ENCODE measurements around the gene CNOT6L.

CNOT6L gene

DNA sequence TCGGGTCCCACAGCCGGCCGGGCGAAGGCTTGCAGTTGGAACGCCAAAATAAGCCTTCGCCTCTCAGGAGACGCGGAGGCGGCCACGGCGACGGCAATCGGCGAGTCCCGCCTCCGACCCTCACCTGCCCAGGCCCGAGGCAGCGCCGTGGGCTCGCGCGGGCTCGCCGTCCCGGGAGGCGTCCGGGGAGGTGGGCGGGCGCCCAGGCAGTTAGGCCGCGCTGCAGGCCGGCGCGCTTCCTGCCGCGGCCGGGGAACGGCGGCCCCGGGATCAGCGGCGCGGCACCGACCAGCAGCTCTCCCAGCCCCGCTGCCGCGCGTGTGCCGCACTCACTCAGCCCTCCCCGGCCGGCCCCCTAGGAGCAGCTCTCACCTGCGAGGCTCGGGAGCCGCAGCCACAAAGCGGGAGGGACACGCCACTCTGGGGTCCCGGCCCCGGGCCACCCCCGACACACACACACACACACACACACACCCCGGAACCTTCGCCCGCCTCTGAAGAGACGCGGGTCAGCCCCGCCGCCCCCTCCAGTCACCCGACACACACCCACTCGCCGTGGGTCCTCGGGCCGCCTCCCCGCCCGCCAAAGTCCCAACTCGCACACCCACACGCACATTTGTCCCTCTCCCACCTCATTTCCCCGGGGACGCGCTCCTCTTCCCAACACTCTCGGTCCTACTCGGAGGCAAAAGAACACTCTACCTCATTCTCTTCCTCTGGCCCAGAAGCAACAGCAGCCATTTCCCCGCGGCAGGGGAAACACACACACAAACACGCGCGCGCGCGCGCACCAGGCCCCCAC, at the start of gene CNOT6L:
TSS of gene CNOT6L (minus strand) at position 767 of the 802 bp plus-strand sequence. CDS start at position 707, 60 bp downstream.
- peak; percentile 72 for DNase-seq

DNA sequence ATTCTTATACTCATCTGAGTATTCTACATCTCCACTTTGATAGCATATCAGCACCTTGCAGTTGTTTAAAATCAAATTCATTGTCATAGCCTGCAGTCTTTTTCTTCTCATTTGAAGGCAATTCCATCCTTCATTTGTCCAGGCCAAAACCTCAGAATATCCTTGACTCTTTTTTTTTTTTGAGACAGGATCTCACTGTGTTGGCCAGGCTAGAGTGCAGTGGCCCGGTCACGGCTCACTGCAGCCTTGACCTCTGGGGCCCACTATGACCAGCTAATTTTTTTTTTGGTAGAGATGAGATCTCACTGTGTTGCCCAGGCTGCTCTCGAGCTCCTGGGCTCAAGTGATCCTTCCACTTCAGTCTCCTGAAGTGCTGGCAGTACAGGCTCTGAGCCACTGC, 46.1 kb upstream of the CNOT6L start:
- DNase-seq = no peak

DNA sequence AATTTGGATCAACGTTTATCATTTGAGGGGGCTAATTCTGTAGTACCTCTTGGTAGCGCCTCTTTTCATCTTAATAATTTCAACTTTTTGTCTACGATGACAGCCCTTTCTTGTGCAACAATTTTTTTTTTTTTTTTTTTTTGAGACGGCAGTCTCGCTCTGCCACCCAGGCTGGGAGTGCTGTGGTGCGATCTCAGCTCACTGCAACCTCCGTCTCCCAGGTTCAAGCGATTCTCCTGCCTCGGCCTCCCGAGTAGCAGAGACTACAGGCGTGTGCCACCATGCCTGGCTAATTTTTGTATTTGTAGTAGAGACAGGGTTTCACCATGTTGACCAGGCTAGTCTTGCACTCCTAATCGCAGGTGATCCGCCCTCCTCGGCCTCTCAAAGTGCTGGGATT, 44.2 kb upstream of the CNOT6L start:
- DNase-seq = peak; percentile 18

DNA sequence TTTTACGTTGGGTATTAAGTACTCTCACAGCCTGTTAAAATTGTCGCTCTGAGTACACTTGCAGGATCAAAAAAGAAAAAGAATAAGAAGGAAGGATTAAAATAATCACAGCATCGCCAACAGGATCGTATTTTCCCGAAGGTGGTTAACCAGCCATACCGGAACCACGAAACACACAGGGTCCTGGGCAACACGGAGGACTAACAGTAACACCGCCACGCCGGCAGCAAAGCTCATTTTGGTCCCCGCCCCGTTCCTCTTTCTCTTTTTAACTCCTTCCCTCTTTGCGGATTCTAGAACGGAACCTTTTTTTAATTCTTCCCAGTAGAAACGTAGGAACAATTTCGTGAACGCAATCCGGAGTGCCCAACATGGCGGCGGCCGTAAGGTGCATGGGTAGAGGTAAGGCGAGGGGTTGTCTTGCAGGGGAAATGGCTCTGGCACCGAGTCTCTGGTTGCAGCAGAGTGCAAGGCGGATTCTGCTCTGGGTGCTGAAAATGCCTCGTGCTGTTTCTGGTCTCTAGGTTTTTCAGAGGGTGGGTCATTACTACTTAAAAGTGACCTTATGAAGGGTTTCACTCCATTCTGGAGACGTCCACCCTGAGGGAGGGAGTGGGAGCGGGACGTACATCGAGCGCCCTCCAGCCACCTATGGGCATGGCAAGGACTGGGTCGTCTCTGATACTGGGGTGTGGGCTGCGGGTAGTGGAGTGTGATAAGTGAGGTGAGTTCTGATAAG, 43.5 kb upstream of the CNOT6L start, which contains the start of gene MRPL1:
TSS of gene MRPL1 (plus strand) at position 353 of the 739 bp plus-strand sequence. CDS start at position 372, 19 bp downstream.
- DNase-seq = peak; percentile 94

DNA sequence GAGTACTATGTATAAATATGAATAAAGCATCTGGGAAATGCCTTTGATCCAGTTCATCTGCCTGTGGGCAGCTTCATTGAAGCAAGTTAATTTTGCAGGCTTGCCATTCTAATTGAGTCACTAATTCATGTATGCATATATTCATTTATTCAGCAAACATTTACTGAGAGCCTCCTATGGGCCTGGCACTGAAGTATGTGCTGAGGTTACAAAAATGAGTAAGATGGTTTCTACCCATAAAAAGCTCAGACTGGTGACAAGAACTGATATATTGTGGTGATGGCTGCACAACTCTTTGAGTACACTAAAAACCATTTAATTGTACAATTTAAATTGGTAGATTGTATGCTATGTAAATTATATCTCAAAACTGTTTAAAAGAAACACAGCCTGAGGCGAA, 42.3 kb upstream of the CNOT6L start:
- DNase-seq = peak; percentile 68

DNA sequence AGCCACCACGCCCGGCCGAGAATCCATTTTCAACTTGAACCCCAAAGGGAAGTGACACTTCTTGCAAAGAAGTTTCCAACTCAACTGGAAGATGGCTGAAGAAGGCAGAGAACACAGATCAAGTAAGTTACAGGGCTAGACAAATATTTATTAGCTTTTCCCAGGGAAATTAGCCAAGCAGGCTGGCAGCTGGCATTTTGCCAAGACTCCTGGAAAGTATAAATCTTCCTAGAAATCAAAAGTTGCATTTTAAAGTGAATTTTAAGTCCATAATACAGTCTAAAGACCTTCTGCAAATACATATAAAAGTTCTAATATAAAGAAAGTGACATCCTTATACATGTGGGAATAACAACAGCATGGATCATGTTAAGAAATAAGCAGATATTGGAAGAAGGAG, 40.1 kb upstream of the CNOT6L start:
- no peak for DNase-seq

DNA sequence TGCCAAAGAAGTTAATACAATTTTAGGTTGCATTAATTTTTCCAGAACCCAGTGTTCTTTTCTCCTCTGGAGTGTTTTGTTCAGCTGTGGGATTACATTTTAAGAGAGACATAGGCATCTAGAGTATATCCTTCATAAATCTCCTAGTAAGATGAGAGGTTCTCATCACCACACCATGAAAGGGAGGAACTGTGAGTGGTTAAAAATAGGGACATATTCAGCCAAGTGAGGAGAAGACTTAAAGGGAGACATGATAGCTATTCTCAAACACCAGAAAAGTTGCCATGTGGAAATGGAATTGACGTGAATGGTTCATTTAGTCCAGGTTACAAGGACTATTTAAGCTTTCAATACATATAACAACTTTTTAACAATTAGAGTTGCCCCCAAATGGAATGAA, 37.0 kb upstream of the CNOT6L start:
- DNase-seq = no peak

DNA sequence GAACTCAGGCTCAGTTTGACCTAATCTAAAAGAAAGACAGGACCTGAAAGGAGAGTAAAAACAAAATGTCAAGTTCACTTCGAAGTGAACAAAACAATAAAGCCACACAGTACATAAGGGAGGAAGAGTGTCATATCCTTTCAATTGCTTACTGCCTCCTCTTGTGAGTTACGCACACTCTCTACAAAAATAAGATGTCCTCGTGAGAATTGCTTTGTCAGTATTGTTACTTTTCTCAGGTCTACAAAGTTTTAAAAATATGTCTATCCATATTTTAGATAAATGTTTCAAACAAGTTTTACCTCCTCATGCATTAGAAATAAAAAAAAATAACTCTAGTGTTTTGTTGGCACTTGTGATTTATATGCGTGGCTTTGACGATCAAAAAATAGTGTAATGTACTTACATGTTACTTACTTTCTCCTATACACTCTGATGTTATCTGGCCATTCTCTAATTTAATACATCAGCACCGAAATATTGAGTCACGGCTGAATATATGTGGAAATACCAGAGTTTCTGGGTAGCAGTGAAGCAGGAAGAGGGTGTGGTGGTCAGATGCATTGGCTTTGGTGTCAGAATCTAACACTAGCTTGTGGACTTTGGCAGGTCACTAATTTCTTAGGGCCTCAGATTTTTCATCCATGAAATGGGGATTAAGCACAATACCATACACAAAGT, 35.4 kb upstream of the CNOT6L start:
- peak; percentile 71 for DNase-seq

DNA sequence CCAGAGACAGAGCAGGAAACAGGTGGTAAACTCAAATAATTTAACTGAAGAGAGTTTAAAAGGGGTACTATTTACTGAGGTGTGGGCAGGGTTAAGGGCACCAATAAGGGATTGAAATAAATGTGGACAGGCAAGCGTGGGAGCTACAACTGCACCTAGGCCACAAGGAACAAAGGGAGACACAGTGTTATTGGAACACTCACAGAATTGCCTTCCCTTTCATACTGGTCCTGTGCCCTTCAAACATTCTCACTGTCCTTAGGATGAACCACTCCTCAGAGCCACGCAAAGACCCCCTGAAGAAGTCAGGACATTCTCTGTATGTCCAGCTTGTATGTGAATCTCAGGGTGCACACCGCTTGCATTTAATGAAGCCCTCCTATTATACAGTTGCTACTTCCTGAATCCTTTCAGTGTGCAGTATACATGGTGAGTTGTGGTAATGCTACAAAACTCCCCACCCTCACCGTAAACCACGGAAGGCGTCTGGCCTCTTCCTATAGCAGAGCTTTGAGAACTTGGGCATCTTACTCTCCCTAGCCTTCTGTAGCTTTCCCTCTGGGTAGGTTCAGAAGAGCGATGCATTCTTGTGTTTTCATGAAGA, 33.8 kb upstream of the CNOT6L start:
- peak; percentile 76 for DNase-seq

DNA sequence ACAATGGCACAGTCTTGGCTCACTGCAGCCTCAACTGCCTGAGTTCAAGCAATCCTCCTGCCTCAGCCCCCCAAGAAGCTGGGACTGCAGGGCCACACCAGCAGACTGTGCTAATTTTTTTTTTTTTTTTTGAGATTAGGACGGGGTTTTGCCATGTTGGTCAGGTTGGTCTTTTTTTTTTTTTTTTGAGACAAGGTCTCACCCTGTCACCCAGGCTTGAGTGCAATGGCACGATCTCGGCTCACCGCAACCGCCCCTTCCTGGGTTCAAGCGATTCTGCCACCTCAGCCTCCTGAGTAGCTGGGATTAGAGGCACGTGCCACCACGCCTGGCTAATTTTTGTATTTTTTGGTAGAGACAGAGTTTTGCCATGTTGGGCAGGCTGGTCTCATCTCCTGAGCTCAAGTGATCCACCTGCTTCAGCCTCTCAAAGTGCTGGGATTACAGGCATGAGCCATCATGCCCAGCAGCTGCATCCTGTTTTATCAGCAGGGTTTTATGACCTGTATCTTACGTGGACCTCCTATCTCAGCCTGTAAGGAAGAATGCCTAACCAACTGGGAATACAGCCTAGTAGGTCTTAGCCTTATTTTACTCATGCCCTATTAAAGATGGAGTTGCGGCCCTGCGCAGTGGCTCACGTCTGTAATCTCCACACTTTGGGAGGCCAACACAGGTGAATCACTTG, 30.3 kb upstream of the CNOT6L start:
- no peak for DNase-seq

DNA sequence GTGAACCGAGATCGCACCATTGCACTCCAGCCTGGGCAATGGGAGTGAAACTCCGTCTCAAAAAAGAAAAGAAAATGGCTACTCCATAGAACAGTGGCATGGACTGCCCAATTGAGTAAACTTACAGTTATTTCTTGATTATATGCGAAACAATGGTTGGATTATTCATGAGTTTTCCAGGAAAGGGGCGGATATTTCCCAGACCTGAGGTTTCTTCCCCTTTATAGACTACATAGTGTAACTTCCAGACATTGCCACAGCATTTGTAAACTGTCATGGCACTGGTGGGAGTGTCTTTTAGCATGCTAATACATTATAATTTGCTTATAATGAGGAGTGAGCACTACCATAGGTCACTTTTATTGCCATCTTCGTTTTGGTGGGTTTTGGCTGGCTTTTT, 29.3 kb upstream of the CNOT6L start:
- DNase-seq = no peak

DNA sequence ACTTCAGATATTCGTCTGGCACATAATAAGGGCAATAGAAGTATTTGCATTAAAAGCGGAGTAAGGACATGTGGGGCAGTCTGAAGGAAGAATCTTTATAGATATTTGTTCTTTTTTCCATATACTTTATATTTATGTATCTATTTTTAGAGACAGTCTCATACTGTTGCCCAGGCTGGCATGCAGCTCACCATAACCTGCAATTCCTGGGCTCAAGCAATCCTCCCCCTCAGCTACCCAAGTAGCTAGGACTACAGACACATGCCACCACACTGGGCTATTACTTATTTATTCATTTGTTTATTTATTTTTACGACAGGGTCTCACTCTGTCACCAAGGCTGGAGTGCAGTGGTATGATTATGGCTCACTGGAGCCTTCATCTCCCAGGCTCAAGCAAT, 26.8 kb upstream of the CNOT6L start:
- DNase-seq = no peak

DNA sequence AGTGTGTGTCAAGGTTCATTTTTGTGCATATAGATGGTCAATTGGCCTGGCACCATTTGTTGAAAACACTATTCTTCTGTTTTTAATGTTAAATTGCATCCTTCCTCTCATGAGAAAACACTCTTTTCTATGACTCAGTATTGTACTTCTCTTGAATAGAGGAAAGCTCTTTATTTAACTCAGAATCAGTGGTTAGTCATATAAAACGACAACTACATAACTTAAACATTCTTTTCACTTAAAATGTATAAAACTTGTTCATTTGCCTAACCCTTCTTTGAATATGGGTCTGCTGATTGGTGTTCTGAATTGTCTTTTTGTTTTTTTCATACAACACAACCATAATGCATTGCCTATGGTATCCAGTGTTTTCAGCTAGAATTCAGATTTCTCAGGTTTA, 26.2 kb upstream of the CNOT6L start:
- no peak for DNase-seq

DNA sequence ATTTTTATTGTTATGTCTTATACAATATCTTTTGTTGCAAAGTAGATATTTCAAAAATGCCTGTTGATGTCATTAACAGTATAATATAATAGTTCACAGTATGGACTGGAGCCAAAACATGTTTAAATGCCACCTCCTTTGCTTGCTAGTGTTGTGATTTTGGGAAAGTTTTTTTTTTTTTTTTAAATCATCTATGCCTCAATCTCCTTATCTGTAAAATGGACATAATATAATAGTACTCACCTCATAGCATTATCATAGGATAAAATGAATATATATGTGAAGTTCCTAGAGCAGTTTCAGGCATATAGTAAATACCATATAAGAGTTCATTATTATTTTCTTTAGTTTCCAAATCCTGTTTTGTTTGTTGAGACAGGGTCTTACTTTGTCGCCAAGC, 25.2 kb upstream of the CNOT6L start:
- no peak for DNase-seq

DNA sequence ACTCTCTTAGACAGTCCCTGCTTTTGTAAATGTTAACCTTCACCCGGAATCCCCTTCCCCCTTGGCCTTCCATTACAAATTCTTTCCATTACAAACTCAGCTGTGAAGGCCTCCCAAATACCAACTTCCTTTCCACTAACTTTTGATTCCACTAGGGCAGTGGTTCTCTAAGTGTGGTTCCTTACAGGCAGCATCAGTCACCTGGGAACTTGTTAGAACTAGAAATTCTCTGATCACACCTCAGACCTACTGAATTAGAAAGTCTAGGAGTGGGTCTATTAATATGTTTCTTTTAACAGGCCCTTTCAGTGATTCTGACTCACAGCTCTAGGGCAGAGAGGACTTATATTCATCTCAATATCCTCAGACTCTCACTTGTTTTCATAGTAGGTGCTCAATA, 24.5 kb upstream of the CNOT6L start:
- peak; percentile 20 for DNase-seq

DNA sequence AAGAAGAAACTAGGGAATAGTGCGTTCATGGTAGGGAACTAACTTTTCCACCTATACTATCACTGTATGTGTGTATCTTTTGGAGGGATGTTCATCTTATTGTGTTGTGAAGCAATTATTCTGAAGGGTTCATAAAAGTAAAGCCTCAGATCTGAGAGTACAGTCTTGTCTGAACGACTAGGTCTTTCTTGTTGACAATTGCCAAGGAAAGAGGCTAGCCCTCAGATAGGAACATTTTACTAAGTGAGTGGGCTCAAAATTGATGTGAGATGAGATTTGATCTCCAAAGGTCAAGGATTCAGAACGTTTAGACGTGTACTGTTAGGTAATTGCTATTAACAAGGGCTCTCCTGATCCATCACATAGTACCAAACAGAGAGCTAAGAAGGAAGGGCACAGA, 15.2 kb upstream of the CNOT6L start:
- no peak for DNase-seq

DNA sequence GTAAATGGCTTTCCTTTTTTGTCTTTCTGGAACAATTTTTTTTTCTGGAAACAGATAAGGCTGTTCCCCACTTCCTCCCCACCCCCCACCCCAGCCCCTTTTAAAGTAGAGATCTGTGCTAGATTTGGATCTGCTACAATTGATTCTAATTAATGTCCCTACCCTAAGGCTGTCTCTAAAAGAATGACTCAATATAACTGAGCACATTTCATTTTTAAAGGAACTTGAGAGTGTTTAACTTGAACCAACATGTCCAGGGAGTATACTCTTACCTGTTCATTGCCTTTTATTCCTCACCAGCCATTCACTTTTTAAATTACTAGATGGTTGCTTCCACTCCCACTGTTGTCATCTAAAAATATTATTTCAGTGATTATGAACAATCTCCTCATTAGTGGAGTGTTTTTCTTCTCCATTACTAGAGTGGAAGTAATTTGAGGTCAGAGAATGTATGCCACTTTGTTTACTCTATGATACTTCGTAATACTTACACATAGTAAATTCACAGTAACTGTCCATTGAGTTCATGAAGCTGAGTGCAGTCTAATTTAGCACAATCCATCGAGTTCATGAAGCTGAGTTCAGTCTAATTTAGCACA, 14.1 kb upstream of the CNOT6L start:
- no peak for DNase-seq

DNA sequence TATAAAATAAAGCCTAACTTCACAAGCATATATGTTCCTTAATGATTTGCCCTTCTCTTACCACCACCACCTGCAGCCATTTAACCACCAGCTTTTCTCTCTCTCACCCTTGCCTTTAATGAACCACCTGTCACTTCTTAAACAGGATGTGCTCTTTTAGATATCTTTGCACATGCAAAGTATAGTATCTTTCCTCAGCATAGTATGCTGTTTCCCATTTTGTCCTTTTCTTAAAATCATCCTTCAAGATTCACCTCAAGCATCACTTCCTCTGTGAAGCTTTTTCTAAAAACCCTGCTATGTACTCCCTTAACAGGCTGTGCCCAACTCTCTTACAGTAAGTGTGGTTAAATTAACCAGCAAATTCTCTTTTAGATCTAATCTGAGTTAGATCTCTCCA, 8.2 kb upstream of the CNOT6L start:
- no peak for DNase-seq

DNA sequence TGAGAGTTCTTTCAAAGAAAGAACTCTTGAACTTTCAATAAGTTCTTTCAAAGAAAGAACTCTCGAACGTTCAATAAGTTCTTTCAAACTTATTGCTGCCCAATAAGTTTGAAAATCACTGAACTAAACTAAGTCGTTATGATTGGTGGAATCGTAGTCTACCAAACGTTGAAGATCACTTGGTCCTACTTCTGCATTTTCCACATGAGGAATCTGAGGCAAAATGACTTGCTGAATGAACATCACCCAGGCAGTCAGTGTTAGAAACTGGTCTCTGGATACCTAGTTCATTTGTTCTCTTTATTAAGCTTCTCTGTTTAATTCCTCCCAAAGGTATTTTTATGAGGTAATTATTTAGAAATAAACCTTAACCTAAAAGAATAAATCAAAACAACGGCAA, 7.1 kb upstream of the CNOT6L start:
- no peak for DNase-seq

DNA sequence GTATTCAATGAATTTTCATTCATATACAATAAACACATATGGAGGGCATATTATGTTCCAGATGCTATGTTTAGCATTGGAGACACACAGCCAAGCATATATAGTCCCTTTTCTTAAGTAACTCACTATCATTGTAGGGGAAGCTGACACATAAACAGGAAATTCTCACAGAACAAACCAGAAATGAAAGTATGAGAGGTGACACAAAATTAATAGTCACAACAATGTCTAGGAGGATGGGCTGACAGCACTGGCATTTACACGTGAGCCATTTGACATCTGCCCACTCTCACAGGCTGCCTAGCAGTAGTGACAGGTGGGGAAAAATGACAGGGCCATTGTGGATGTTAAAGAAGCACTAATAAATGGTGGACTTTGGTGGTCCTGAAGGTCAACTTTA, 2.6 kb upstream of the CNOT6L start:
- DNase-seq = peak; percentile 64

DNA sequence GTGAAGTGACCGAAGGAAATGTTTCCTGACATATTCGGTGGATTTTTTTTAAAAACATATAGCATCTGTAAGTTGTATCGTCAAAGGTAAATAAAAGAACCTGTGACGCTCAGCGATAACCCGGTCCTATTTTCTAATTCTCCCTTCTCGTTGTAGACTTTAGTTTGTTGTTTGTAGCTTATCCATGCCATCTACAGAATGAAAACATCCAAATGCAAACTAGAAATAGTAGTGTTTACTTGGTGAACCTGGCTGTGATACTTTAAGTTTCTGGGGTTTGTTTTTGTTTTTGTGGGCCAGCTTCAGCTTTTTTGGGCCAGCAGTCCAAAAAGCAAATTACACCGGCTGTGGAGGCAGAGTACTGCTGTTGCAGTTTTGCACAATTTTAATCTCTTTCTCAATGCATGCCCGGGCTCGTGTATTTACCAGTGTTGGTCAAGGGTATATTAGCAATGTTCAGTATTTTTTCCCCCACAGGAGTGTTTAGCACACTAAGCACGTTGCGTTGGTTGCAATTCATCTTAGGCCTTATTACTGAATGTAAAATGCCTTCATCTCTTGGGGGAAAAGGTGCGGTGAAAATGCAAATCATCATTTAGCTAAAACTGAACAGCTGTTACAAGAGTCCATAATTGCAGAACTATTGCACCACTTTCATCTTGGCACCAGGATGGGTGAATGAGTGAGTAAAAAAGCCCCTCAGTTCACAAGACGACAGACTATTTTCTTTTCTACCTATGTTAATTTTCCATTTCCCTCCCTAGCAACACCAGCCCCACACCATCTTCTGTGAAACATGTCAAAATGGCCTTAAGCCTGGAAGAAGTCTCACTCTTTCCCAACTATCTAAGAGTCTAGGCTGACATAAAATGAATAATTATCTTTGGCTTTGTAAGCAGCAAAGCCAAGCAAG, 1.7 kb upstream of the CNOT6L start:
- peak; percentile 41 for DNase-seq

Data from activated CD4-positive, alpha-beta T cell treated with anti-CD3 and anti-CD28 coated beads, Interleukin-2, Interleukin-6, amounts not matched to agents 100 ng/mL and 50 ng/mL, durations not matched to agents 16 hours and 8 hours (primary cell).